GM10266 (cell line): Measurements from ENCODE around the gene OSBPL5.

Source experiments
- DNase-seq: peaks from one replicate; pipeline ENCODE4 v3.0.0; 2012; ENCODE audit errors: extremely low spot score
- TF ChIP-seq, protein P1 (sequence below): IDR thresholded peaks from 2 replicates; pipeline ENCODE4 v1.5.1; 2012; ENCODE audit warnings: mild to moderate bottlenecking, low read depth; ENCODE audit not compliant: control insufficient read depth, insufficient read depth; ENCODE audit errors: missing control alignments

The OSBPL5 gene, protein sequence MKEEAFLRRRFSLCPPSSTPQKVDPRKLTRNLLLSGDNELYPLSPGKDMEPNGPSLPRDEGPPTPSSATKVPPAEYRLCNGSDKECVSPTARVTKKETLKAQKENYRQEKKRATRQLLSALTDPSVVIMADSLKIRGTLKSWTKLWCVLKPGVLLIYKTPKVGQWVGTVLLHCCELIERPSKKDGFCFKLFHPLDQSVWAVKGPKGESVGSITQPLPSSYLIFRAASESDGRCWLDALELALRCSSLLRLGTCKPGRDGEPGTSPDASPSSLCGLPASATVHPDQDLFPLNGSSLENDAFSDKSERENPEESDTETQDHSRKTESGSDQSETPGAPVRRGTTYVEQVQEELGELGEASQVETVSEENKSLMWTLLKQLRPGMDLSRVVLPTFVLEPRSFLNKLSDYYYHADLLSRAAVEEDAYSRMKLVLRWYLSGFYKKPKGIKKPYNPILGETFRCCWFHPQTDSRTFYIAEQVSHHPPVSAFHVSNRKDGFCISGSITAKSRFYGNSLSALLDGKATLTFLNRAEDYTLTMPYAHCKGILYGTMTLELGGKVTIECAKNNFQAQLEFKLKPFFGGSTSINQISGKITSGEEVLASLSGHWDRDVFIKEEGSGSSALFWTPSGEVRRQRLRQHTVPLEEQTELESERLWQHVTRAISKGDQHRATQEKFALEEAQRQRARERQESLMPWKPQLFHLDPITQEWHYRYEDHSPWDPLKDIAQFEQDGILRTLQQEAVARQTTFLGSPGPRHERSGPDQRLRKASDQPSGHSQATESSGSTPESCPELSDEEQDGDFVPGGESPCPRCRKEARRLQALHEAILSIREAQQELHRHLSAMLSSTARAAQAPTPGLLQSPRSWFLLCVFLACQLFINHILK

DNA sequence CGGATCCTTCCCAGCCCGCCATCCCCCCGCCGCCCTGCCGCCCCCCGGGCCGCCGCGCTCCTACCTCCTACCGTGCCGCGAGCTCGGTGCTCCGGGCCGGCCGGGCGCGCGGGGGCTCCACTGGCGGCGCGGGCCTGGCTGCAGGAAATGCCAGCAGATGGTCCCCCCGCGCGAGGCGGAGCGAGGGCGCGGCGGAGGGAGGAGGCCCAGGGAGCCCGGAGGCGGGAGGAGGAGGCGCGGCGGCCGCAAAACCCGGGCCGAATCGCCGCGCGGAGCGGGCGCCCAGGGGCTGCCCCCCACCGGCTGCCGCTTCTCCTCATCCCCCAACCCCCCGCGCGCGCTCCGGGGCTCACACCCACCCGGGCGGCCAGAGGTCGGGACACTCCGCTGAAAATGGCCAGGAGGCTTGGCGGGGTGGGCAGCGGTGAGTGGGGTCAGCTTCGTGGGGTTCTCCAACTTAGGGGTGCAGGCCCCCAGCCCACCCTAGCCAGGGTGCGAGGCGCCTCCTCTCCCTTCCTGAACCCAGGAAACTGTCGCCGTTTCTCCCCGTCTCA lies at the start of gene OSBPL5:
Gene OSBPL5, minus strand, starts transcription at position 159 of the 554 bp plus-strand sequence. CDS start 36,162 bp downstream, outside the sequence.
- TF ChIP-seq, protein P1, sequence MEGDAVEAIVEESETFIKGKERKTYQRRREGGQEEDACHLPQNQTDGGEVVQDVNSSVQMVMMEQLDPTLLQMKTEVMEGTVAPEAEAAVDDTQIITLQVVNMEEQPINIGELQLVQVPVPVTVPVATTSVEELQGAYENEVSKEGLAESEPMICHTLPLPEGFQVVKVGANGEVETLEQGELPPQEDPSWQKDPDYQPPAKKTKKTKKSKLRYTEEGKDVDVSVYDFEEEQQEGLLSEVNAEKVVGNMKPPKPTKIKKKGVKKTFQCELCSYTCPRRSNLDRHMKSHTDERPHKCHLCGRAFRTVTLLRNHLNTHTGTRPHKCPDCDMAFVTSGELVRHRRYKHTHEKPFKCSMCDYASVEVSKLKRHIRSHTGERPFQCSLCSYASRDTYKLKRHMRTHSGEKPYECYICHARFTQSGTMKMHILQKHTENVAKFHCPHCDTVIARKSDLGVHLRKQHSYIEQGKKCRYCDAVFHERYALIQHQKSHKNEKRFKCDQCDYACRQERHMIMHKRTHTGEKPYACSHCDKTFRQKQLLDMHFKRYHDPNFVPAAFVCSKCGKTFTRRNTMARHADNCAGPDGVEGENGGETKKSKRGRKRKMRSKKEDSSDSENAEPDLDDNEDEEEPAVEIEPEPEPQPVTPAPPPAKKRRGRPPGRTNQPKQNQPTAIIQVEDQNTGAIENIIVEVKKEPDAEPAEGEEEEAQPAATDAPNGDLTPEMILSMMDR = no peak
- DNase-seq = no peak

DNA sequence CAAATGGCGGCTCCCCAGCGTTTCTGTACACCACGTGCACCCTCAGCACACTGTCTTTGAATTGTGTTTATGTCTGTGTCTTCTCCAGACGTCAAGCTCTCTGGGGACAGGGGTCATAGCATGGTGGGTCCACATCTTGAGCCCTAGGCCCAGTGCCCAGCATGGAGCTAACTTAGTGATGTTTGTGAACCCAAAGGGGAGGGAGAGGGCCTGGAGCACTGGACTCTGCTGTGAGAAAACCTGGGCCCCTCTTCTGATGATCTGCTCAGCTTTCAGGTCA lies 49.2 kb upstream of the OSBPL5 start:
- TF ChIP-seq, protein P1 = no peak
- no peak for DNase-seq

DNA sequence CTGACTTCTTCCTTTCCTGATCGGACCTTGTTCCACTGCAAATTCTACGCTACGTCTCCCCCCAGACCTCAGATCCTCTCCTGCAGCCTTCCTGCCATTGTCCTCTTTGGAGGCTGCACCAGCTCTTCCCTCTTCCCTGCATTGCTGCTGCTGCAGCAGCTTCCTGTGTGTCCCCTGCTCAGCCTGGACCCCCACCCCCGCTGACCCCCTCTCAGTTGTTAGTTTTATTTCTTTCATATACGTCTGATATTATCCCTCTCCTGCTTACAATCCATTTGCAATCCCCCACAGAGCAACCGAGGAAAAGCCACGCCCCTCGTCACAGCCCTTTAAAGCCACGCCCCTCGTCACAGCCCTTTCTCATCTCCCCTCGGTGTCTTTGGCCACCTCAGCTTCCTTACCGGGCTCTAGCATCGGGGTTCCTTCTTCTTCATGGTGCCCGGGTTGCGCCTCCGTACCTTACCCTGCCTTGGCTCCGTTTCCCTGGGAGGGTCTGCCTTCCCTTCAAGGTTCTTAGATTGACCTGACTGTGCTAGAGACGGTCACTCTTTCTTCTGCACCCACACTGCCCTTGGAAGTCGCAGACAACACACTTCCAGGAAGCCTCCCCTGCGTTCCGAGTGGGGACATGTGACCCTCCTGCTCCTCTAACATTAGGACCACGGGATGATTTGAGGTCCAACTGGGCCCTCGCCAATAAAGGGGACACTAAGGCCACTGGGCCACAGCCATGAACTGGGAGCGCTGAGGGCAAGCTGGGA lies 48.7 kb upstream of the OSBPL5 start:
- no peak for DNase-seq
- TF ChIP-seq, protein P1 = no peak

DNA sequence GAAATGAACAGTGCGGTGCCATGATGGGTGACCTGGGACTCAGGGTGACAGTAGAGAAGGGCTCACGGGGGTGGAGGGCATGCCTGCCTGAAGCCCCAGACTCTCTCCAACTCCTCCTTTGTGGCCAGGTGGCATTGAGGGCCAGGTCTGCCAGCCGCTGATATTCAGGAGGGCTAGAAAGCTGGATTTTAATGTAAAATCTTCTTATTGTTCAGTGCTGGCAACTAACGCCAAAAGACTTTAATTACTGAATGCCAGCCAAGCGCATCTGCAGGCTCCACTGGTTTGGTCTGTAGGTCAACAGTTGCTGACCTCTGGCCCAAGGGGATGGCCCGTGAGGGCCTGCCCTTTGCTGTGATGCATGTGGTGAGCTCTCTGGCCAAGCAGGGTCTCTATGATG lies 43.2 kb upstream of the OSBPL5 start:
- TF ChIP-seq, protein P1 = no peak

DNA sequence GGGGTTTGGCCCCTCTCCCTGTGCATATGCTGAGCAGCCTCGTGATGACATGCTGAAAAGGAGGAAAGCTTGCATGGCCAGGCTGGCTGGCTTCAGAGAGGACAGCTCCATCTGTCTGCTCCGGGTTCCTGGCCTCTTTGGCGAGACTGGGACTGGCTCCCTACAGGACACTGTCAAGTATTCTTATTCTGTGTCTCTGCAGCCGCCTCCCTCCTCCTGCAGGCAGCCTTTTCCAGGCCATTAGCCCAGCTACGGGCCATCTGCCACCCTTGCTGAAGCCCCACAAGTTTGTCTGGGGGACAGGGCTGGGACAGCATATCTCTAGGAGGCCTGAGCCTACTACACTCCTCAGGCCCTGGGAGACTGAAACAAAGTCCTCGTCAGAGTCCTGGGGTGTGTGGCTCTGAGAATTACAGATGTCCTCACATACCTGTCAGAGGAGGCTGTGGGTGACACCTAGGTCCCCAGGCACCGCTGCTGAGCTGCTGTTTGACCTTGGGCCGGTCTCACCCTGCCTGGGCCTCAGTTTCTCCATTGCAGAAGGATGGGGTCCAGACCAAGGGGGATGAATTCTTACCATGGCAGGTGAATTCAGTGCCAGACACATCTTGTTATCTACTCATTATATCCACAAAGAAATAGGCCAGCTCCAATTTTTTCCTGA lies 42.5 kb upstream of the OSBPL5 start:
- no peak for DNase-seq
- TF ChIP-seq, protein P1 = no peak

More for the DNA sequence above, 43.2 kb upstream of the OSBPL5 start:
- DNase-seq = no peak

DNA sequence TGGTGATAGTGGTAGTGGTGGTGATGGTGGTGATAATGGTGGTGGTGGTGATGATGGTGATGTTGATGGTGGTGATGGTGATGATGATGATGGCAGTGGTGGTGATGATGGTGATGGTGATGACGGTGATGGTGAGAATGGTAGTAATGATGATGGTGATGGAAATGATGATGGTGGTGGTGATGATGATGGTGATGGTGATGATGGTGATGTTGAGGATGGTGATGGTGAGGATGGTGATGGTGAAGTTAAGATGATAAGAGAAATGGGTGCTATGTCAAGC lies 41.8 kb upstream of the OSBPL5 start:
- DNase-seq = no peak
- TF ChIP-seq, protein P1 = no peak
